DMS53 treated with DMSO at 0.1 percent for 48 hours (cell line): Measurements from ENCODE around the gene ALG14.
"Not testable (repeated sequence)": the region's sequence is repeated elsewhere in the genome, so short reads cannot be mapped to it uniquely, and the experiment has no call there.

ENCODE experiments used
- DNase-seq: peaks from one replicate; lab custom pipeline; 2025; ENCODE audit not compliant: unreplicated experiment; lab: John Stamatoyannopoulos, UW

Gene ALG14

DNA sequence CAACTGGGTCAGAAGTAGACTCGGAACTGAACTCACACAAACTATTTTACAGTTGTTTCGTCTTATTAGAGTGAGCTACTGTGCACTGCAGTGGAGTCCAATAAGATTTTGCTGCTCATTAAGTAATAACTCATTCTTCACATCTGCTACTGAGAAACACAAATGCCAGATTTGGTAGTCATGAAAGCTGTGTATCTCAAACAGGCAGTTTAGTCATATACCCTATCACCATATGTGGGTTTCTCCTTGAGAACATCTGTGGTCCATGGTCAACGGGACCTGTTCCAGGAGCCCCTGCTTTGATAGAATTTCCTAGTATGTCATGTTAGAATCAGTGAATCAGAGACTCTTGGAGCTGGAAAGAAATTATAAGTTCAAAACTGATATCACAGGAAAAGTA, 60.4 kb downstream of the ALG14 start:
- DNase-seq = no peak

DNA sequence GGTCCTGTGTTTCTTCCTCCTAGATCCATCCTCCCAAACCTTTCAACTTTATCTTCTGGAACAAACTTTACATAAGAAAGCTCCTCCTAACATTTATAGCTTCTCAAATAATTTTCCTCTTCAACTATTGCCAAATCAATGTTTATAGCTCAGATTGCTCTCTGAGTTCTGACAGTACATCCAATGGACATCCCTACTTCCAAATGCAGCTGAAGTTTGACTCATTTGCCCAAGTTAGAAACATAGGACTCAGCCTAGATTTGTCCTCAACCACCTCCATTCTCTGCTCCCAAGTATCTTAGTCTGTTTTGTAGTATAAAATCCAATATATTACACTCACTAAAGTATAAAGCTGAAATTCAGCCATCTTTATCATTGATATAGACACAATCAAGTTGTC, 62.6 kb downstream of the ALG14 start:
- no peak for DNase-seq

DNA sequence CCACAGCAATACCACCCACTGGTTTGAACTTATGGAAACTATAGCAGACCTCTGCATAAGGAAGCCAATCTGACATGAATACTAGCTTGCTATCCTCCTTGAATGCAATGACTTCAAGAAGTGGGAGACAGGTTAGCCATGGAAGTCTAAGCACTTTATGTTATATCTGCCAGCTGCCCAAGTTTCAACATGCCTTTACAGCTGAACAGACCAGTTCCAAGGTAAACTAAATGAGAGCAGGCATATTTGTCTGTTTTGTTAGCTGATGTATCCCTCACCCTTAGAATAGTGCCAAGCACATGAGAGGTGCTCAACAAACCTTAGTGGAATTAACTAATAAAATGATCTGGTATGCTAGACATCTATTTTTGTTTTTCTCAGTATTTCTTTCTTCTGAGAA, 65.1 kb downstream of the ALG14 start:
- DNase-seq = no peak

DNA sequence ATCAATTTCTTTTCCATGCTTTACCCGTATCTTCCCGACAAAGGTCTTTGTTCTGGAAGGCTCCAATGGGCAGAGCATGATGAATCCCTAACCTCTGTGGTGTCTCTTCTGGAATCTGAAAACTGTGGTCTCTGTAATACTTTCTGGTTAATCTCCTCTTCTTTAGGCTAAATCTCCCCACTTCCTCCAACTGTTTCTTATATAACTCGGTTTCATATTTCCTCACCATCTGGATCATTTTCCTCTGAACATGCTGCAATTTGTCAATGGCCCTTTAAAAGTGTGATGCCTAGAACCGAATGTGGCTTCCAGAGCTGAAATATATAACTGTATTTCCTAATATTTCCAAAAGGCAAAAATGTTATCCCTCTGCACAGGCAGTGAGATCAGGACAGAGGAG, 66.1 kb downstream of the ALG14 start:
- DNase-seq = no peak

DNA sequence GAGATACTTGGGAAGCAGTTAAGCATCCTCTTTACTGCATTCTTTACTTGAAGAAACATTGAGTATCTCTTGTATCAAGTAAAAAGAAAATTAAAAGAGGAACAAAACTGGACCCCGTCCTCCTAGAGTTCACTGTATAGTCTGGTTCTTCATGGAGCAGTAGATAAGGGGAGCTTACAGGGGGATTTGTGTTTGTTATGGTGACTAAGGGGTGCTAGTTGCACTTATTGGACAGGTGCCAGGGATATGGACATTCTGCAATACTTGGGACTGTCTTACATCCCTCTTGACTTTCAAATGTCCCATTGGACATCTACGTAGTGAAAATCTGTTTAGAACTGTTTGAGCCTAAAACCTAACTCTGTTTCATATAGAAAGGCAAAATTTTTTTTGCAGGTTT, 67.2 kb downstream of the ALG14 start:
- DNase-seq = no peak

DNA sequence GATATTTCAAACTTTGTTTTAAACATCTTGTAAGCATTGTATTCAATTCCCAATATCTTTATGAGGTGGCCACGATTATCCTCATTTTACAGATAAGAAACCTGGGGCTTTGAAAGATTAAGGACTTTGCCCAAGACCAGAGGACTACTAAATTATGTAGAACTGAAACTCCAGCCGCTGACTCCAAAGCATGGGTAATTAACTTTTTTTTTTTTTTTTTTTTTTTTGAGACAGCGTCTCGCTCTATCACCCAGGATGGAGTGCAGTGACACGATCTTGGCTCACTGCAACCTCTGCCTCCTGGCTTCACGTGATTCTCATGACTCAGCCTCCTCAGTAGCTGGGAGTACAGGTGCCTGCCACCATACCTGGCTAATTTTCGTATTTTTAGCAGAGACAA, 68.7 kb downstream of the ALG14 start:
- DNase-seq = no peak

DNA sequence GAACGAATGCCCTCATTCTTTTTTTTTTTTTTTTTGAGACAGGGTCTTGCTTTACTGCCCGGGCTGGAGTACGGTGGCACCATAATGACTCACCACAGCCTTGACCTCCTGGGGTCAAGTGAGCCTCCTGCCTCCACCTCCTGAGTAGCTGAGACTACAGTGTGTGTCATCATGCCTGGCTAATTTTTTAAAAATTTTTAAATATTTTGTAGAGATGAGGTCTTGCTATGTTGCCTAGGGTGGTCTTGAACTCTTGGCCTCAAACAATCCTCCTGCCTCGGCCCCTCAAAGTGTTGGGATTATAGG, 69.4 kb downstream of the ALG14 start:
- no peak for DNase-seq

DNA sequence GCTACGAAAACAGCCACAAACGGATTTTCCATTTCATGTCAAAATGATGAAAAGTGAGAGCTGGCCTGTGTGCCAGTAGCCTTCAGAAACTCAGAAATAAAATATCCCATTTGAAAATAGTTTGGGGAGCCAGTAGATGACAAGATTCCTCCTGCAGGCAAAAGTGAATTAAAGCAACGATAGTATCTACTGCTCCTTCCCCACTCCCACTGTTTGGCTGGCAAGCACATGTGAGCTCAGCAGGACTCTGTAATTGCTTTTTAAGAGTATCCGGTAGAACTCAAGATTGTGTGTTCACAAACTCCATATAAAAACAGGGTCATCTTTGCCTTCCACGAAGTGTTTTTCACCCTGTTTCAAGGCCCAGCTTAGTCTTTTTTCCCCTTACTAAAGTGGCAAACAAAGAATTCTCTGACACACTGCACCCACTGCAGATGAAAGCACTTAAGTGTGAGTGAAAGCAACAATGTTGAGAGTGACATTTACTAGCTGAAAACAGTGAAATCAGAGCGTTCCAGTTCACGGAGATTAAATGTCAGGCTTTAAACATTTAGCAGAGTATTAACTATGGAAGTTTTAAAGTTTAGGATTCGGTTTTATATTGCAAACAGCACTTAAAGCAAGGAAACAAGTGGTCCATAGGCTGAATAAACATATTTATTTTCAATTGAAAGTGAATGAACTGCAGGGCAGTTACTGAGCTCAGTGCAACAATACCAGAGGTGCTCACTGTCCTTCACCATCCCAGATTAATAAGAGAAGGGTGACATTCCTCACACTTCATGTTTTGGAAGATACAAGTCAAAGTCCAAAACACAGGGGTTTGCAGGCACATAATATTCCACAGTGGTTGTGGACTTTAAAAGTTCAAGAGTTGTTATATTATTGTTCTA, 70.0 kb downstream of the ALG14 start:
- DNase-seq = no peak

DNA sequence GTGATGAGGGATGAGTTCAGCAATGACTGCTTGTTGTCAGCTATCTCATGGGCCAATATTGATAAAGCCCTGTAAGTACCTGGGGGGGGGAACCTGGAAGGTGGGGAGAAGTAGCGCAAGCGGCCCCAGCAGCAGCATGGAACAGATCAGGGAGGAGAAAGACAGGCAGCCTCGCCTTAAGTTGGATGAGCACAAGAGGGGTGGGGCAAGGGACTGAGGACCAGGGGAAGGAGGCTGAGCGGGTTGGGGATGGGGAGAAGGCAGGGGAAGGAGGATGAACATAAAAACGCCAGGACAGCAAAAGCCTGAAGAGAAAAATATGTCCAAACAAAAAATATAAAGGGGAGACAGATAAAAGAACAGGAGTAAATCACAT, 70.6 kb downstream of the ALG14 start:
- DNase-seq = no peak

DNA sequence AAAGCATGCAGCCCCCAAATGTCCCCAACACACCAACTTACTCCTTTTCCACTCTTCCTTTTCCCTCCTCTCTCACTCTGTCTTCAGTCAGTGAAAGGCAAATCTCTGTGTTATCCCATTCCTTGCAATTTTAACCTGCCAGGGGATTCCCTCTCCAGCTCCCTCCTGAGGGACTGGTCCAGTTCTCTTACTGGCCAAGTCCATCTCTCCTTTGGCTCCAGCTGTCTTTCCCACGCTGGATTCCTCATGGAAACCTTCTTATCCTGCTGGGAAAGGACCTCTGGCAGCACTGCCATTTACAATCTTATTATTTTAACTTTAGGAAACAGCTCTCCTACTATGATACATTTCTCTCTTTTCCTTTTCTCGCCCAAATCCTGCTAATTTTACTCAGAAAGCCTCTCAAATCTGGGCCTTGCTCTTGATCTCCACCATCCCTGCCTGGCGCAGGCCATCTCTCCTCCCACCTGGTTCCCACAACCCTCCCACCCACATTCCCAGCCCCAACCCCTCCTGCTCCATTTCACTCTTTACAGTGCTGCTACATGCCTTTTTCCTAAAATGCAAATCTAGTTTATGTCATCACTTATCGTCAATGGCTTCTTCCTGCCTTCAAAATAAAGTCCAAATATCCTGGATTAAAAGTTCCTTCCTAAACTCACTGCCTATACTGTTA, 73.2 kb downstream of the ALG14 start:
- DNase-seq = no peak

DNA sequence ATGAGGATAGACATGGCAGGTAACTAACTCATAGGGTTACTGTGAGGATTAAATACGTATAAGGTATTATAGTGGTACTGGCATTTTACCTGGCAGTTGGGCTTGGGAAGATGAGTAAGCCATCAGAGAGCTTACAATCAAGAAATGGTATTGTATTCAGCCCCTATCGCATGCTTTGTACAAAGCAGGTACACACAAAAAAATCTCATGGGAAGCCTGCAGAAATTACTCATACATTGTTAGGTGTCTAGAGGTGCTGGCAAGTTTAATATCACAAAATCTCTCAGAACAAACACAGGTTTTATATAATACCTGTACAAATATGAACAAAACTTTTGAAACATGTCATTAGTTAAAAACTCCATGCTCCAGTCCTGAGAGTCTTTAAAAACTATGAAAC, 74.0 kb downstream of the ALG14 start:
- DNase-seq = no peak

DNA sequence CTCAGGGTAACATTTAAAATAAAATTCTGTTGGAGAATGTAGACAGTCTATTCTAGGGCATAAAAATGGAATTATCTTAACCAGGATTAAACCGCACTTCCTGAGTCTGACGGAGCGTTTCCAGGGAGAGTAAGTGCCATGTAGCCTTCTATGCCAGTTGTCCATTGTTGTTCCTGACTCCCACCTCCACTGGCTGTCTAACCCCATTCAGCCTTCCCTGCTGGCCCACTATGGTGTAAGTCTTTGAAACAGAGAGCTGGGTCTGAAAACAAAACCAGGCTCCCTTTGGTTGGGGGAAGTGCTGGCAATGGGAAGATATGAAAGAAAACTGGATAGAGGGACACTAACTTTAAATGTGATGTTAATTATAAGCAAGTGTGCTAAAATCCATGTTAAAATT, 74.6 kb downstream of the ALG14 start:
- DNase-seq = no peak

DNA sequence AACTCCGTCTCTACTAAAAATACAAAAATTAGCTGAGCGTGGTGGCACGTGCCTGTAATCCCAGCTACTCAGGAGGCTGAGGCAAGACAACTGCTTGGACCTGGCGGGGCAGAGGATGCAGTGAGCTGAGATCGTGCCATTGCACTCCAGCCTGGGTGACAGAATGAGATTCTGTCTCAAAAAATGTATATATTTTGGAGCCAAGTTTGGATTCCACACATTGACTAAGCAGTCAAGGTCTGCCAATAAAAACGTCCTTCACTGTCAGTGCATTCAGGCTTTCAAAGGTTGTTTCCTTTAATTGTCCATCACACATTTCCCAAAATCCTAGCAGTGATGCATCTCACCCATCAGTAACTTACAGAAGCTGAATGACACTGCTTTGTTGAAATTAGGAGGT, 77.2 kb downstream of the ALG14 start:
- DNase-seq = not testable (repeated sequence)

DNA sequence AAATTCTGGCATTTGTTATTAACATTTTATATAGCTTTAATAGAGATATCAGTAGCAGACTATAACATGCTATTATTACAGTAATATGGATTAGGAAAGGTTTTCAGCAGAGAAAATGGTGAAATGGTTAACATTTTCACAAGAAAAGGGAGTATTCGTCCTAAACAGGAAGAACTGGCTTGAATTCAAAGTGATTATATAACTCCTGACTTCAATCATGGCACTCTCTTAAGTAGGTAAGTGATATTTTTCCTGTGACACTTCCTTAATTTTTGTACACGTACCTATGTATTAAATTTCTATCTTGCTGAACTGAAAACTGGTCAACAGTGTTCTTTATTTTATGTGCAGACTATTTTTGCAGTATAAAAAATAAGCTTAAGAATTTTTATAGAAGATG, 77.9 kb downstream of the ALG14 start:
- DNase-seq = no peak

DNA sequence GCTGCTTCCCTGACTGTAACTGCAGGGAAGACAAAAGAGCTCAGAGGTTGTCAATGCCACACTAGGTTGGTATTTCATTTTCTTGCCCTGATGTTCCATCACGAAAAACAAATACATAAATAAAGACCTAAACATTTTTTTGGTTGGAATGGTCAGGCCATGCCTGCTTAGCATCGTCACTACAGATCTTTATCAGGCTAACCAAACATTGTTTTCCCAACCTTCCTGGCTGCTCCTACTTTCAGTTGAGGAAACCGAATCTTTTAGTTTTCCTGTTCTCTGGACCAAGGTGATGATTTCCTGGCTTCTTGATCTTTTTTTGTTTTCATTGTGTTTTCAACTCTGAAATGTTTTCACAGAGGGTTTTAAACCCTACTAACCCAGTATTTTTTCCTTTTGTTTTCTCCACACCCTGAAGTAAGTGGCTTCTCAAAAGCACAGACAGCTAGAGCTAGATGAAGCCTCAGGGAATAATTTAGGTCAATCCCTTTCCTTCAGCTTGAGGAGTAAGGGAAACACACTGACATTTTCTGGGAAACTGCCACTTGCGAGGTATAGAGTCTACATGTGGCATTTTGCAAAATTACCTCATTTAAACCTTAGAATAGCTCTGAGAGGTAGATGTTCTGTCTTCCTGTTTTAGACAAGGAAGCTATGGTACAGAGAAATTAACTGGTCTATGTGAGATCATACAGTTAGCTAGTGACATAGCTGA, 78.7 kb downstream of the ALG14 start:
- no peak for DNase-seq

DNA sequence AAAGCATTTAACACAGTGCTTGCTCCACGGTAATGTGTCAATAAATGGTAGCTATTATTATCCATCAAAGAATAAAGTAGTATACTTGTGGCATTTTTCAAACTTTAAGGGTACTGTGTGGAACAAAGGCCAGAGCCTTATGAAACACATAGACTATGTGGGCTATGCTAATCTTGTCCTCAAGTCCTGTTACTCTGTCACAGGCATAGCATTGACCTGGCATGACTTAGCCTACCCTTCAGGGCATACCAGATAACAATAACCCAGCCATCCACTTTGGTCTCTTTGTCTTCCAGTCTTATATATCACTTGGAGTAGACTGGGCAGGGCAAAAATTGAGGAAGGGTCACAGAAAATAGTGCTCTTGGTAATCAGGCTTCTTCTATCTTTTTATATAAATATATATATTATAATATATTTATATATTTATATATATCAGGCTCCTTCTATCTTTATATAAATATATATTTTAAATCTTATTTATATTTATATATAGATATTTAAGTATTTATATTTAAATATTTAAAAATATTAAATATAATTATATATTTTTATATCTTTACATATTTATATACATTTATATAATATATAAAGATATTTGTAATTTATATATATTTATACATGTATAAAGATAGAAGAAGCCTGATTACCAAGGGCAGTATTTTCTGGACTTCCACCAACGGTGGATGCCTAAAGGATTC, 79.7 kb downstream of the ALG14 start:
- DNase-seq = no peak

DNA sequence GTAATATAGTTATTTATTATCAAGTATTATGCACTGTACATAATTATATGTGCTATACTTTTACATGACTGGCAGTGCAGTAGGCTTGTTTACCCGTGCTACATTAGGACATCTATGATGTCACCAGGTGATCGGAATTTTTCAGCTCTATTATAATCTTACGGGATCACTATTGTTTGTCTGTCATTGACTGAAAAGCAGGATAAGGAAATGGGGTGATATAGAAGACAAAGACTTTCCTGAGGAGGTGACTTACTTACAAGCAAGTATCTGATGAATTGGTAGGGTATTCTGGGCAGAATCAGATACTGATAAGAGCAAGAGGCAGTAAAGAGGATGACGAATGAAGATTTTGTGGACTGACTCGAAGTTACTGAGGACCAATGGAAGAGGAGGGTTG, 80.6 kb downstream of the ALG14 start:
- DNase-seq = no peak

DNA sequence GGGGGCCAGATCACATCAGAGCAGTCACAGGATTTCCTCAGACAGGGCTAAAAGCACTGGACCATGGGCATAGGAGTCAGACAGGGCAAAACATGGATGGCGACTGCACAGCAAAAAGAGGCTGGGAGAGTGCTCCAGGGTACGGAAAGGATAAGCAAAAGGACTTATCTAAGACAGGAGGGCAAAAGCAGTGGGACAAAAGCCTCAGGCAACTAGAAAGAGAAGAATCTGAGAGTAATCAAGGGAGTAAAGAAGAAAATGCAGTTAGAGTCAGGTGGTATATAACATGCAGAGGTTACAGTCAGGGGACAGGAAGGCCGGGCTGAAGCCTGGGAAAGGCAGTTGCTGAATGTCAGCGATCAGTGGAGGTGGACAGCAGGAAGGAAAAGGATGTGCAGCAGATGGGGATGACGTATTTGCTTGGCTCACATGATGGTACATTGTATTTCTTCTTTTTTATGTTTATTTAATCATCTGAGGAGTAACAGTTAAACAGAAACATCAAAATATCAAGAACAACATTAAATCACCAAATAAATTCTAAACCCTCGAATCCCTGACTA, 82.8 kb downstream of the ALG14 start:
- DNase-seq = no peak

DNA sequence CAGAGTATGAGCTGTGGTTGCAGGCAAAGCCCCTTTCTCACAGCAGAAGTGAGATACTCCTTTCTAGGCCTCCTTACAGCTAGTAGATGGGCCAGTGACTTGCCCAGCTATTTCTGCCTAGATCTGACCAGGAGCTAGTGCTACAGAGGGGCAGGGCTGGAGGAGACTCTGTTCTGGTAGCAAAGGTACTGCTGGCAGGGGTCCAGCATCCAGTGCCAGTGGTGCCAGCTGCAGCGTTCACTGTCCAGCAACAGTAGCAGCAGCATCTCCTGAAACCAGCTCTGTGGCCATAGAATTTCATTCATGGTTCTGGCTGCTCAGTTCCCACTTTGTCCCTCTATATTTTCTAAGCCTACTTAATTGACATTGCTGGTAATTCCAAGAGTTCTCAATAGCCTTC, 83.4 kb downstream of the ALG14 start:
- no peak for DNase-seq

DNA sequence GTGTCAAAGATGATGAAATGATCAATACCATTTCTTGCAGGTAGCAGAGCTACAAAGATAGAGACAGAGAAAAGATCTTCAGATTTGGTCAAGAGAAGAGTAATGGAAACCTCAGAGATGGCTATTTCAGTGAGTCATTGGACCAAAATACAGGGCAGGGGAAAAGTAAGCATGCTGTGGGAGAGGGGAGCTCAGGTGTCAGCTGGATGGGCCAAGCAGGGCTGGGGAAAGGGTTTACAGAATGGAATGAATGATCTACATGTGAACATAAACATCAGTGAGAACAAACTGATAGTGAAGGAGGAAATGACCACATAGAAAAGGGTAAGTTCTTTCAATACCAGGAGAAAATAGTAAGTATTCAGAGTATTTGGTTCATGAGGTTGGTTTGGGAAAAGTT, 84.4 kb downstream of the ALG14 start:
- no peak for DNase-seq

DNA sequence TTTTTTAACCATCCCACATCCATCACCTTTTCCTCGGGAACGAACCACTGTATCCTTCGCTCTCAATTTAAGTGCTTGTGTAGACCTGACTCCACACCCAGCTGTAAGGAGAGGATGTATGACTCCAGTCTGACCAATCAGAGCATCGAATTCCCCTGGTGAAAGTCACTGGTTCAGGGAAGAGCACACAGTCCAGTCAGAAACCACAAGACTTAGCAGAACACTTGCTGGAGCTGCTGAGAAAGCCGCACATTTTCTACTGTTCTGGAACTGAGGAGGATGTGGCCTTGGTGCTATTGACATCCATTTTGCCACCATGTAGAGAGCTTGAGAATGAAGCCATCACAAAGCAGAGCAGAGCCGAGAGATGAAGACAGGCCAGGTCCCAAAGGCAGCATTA, 86.0 kb downstream of the ALG14 start:
- DNase-seq = no peak
